Measurements from ENCODE around the gene LIPG.
"Not testable (repeated sequence)": the region's sequence is repeated elsewhere in the genome, so short reads cannot be mapped to it uniquely, and the experiment has no call there.

The LIPG gene

GRCh38 chr18:49561289-49562193 is at the start of gene LIPG:
LIPG (plus strand) TSS chr18:49562057; CDS start chr18:49562309, 252 bp downstream.
- no peak for DNase-seq (ENCODE audit: low read depth)

- not testable (repeated sequence) for DNase-seq (ENCODE audit: low read depth)
Observed at GRCh38 chr18:49512876-49513275, 49.0 kb upstream of the LIPG start.

GRCh38 chr18:49514577-49514976 is 47.3 kb upstream of the LIPG start:
- no peak for DNase-seq (ENCODE audit: low read depth)

- not testable (repeated sequence) for DNase-seq (ENCODE audit: low read depth)
Observed at GRCh38 chr18:49515003-49515402, 46.9 kb upstream of the LIPG start.

- no peak for DNase-seq (ENCODE audit: low read depth)
Observed at GRCh38 chr18:49515516-49515915, 46.3 kb upstream of the LIPG start.

GRCh38 chr18:49517483-49517882 is 44.4 kb upstream of the LIPG start:
- DNase-seq (ENCODE audit: low read depth), result no peak

GRCh38 chr18:49519101-49519971 is 42.5 kb upstream of the LIPG start:
- DNase-seq (ENCODE audit: low read depth), result no peak

- DNase-seq (ENCODE audit: low read depth), result no peak
Observed at GRCh38 chr18:49520661-49521145, 41.2 kb upstream of the LIPG start.

GRCh38 chr18:49521216-49521835 is 40.5 kb upstream of the LIPG start:
- no peak for DNase-seq (ENCODE audit: low read depth)

- not testable (repeated sequence) for DNase-seq (ENCODE audit: low read depth)
Observed at GRCh38 chr18:49523580-49524093, 38.2 kb upstream of the LIPG start.

- DNase-seq (ENCODE audit: low read depth), result no peak
Observed at GRCh38 chr18:49524349-49524748, 37.5 kb upstream of the LIPG start.

- DNase-seq (ENCODE audit: low read depth), result no peak
Observed at GRCh38 chr18:49524951-49525350, 36.9 kb upstream of the LIPG start.

GRCh38 chr18:49525981-49526380 is 35.9 kb upstream of the LIPG start:
- no peak for DNase-seq (ENCODE audit: low read depth)

GRCh38 chr18:49527631-49528327 is 34.1 kb upstream of the LIPG start:
- DNase-seq (ENCODE audit: low read depth), result no peak

GRCh38 chr18:49529596-49529995 is 32.3 kb upstream of the LIPG start:
- DNase-seq (ENCODE audit: low read depth), result no peak

- no peak for DNase-seq (ENCODE audit: low read depth)
Observed at GRCh38 chr18:49531678-49532153, 30.1 kb upstream of the LIPG start.

- no peak for DNase-seq (ENCODE audit: low read depth)
Observed at GRCh38 chr18:49534846-49535601, 26.8 kb upstream of the LIPG start.

GRCh38 chr18:49537232-49537896 is 24.5 kb upstream of the LIPG start:
- DNase-seq (ENCODE audit: low read depth), result no peak

- no peak for DNase-seq (ENCODE audit: low read depth)
Observed at GRCh38 chr18:49544362-49544761, 17.5 kb upstream of the LIPG start.

GRCh38 chr18:49546278-49546677 is 15.6 kb upstream of the LIPG start:
- no peak for DNase-seq (ENCODE audit: low read depth)
